Bladder microvascular endothelial cell (primary cell): ENCODE measurements around the gene GGT5. TPM values are rescaled to one million over a fixed set of nuclear protein-coding genes. Genes with fewer than 3 reads are reported as not detected.

Experiments
- total RNA-seq: library from RNA; depleted of rRNA; stranded (reverse); fragments of >200 nt; gene quantifications from 2 replicates; pipeline ENCODE4 v1.2.3, GENCODE V29; 2014

The GGT5 gene
- total RNA-seq = 2.8 and 4.0 TPM in 2 replicates

GRCh38 chr22:24245030-24245431, at the start of gene GGT5:
Gene GGT5 (minus strand): TSS chr22:24245082. CDS start chr22:24244725, 357 bp downstream.

GRCh38 chr22:24270556-24271385, 25.9 kb upstream of the GGT5 start, which contains the start of gene SPECC1L:
Gene SPECC1L (plus strand): TSS chr22:24270831. CDS start chr22:24302232, 31,401 bp downstream.

GRCh38 chr22:24181088-24181995, 63.5 kb downstream of the GGT5 start, which contains the start of gene SUSD2:
Gene SUSD2 (plus strand): TSS chr22:24181487. CDS start chr22:24181520, 33 bp downstream.

Other genes with a start within 250 kb of the GGT5 start
- gene GSTT4, start 239.6 kb downstream of the GGT5 start, total RNA-seq = not detected in 2 replicates
- 28.5 and 57.3 TPM in 2 replicates for gene CABIN1, start 233.8 kb downstream of the GGT5 start, total RNA-seq
- gene SUSD2, start 63.6 kb downstream of the GGT5 start, total RNA-seq = 0.31 and 0.81 TPM in 2 replicates
- 25.7 and 67.4 TPM in 2 replicates for gene SPECC1L, start 25.7 kb upstream of the GGT5 start, total RNA-seq
- 13.4 and 14.2 TPM in 2 replicates for gene ADORA2A, start 182.5 kb upstream of the GGT5 start, total RNA-seq